Osteoblast (primary cell): Measurements from ENCODE around the gene OVCH1. TPM values are rescaled to one million over a fixed set of nuclear protein-coding genes. Genes with fewer than 3 reads are reported as not detected.

Source experiments
- DNase-seq: peaks from one replicate; pipeline ENCODE4 v3.0.0; 2011; ENCODE audit warnings: low spot score, mixed read lengths; ENCODE audit not compliant: insufficient read length; ENCODE audit errors: missing footprints
- H2AFZ ChIP-seq: 2 replicates; pipeline ENCODE4 v1.6.0; 2011; ENCODE audit warnings: mild to moderate bottlenecking, low read length
- H3K27ac ChIP-seq: 2 replicates; pipeline ENCODE4 v1.5.1; 2011; ENCODE audit warnings: mild to moderate bottlenecking, low read depth, low read length, moderate library complexity
- H3K27me3 ChIP-seq: 2 replicates; pipeline ENCODE4 v1.6.0; 2012; ENCODE audit warnings: mild to moderate bottlenecking, control low read depth, inconsistent platforms, low read length, moderate library complexity; ENCODE audit not compliant: insufficient read depth
- H3K36me3 ChIP-seq: 2 replicates; pipeline ENCODE4 v1.5.1; 2011; ENCODE audit warnings: mild to moderate bottlenecking, low read length, control low read depth, moderate library complexity; ENCODE audit not compliant: insufficient read depth
- H3K4me1 ChIP-seq: 2 replicates; pipeline ENCODE4 v1.5.1; 2011; ENCODE audit warnings: mild to moderate bottlenecking, low read length, control low read depth, moderate library complexity; ENCODE audit not compliant: insufficient read depth
- H3K4me2 ChIP-seq: 2 replicates; pipeline ENCODE4 v1.6.0; 2011; ENCODE audit warnings: mild to moderate bottlenecking, low read length; ENCODE audit not compliant: insufficient read depth
- H3K4me3 ChIP-seq: fragments of 200-600 bp; sonication (generic); 3 replicates; pipeline ENCODE4 v1.5.1; 2012; ENCODE audit warnings: mild to moderate bottlenecking, low read length, inconsistent platforms; ENCODE audit not compliant: insufficient read depth
- H3K79me2 ChIP-seq: 2 replicates; pipeline ENCODE4 v1.6.0; 2012; ENCODE audit warnings: mild to moderate bottlenecking, low read length, control low read depth, inconsistent platforms; ENCODE audit not compliant: insufficient read depth
- H3K9me3 ChIP-seq: 2 replicates; pipeline ENCODE4 v1.5.1; 2011; ENCODE audit warnings: low read depth, low read length, control low read depth
- H4K20me1 ChIP-seq: 2 replicates; pipeline ENCODE4 v1.6.0; 2012; ENCODE audit warnings: mild to moderate bottlenecking, low read length, control low read depth; ENCODE audit not compliant: insufficient read depth
- total RNA-seq: library from RNA; depleted of rRNA; stranded (reverse); fragments of >200 nt; gene quantifications from 2 replicates; pipeline ENCODE4 v1.2.3, GENCODE V29; 2012
- TF ChIP-seq, protein P1 (sequence below): IDR thresholded peaks from 2 replicates; pipeline ENCODE4 v1.5.1; 2011; ENCODE audit warnings: mild to moderate bottlenecking, low read depth, low read length, moderate library complexity; ENCODE audit errors: extremely low read depth

The OVCH1 gene
- total RNA-seq, 1 donor: under 0.01 TPM

DNA sequence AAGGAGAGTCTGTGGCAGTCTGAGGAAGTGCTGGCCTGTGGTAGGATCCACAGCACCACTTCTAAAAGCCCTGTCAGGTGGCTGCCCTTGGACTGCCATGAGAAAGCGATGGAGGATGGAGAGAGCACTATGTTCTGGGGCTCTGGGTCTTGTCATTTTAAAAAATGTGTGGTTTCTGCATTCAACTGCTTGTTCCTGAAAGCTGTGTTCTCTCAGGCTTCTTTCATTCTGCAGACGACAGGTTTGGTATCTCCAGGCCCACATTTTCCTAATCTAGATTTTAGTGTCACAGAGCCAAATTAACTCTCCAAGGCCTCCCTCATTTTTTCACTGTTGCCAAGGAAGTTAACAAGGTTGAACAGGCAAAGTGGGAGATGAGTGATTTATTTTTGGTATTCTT is 10.5 kb downstream of the OVCH1 start:
- Histone ChIP-seq H3K27me3 (no peaks in the 10 kb centered on the region), H3K36me3 (no peaks in the 10 kb centered on the region), H3K9me3 (no peaks in the 10 kb centered on the region), H3K27ac (no peak overlapping the region), H3K4me2 (no peak overlapping the region), H4K20me1 (no peaks in the 10 kb centered on the region), H3K4me1 (no peaks in the 10 kb centered on the region), H3K4me3 (no peak overlapping the region), H2AFZ (no peak overlapping the region), H3K79me2 (no peaks in the 10 kb centered on the region)
- DNase-seq: no peak
- TF ChIP-seq, protein P1, sequence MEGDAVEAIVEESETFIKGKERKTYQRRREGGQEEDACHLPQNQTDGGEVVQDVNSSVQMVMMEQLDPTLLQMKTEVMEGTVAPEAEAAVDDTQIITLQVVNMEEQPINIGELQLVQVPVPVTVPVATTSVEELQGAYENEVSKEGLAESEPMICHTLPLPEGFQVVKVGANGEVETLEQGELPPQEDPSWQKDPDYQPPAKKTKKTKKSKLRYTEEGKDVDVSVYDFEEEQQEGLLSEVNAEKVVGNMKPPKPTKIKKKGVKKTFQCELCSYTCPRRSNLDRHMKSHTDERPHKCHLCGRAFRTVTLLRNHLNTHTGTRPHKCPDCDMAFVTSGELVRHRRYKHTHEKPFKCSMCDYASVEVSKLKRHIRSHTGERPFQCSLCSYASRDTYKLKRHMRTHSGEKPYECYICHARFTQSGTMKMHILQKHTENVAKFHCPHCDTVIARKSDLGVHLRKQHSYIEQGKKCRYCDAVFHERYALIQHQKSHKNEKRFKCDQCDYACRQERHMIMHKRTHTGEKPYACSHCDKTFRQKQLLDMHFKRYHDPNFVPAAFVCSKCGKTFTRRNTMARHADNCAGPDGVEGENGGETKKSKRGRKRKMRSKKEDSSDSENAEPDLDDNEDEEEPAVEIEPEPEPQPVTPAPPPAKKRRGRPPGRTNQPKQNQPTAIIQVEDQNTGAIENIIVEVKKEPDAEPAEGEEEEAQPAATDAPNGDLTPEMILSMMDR: no peak

DNA sequence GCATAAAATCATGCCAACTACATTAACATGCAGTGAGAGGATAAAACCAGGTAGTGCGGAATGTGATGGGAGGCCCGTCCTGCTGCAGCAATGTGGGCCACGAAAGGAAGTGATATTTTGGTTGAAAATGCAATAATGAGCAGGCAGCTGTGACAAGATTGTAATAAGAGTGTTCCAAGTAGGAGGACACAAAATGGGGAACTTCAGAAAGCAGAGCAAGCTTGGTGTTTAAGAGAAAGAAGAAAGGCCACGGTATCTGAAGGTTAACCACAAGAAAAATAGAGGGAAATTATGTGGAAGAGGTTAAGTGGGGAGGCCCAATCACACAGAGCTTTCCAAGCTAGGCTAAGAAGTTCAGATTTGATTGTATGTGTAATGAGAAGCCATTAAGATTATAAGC is 34.3 kb downstream of the OVCH1 start:
- Histone ChIP-seq H3K27ac (no peak overlapping the region), H4K20me1 (no peaks in the 10 kb centered on the region), H3K4me3 (no peak overlapping the region), H2AFZ (no peak overlapping the region), H3K36me3 (no peaks in the 10 kb centered on the region), H3K79me2 (no peaks in the 10 kb centered on the region), H3K9me3 (no peaks in the 10 kb centered on the region), H3K27me3 (no peaks in the 10 kb centered on the region), H3K4me2 (no peak overlapping the region), H3K4me1 (no peaks in the 10 kb centered on the region)
- DNase-seq: no peak
- TF ChIP-seq, protein P1: no peak

DNA sequence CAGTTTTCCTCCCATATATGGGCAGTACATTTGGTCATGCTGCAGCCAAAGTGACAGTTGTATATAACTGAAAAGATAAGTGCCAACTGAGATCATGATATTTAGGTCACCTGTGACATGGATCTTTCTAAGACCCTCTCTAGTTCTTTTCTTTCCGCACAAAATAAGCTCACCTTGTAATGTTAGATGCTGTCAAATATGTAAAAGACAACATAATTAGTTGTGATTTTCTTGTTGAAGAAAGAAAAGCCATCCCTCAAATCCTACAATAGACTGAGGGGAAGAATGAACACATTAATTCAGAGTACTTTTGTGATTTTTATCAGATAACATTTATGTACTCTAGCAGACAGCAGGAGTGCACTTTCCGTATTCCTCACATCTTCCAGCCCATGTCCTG is 37.4 kb downstream of the OVCH1 start:
- Histone ChIP-seq H3K79me2 (no peaks in the 10 kb centered on the region), H2AFZ (no peak overlapping the region), H3K27ac (no peak overlapping the region), H3K4me2 (no peak overlapping the region), H3K9me3 (no peaks in the 10 kb centered on the region), H3K4me3 (no peak overlapping the region), H4K20me1 (no peaks in the 10 kb centered on the region), H3K36me3 (no peaks in the 10 kb centered on the region), H3K4me1 (no peaks in the 10 kb centered on the region), H3K27me3 (no peaks in the 10 kb centered on the region)
- DNase-seq: no peak
- TF ChIP-seq, protein P1: no peak

DNA sequence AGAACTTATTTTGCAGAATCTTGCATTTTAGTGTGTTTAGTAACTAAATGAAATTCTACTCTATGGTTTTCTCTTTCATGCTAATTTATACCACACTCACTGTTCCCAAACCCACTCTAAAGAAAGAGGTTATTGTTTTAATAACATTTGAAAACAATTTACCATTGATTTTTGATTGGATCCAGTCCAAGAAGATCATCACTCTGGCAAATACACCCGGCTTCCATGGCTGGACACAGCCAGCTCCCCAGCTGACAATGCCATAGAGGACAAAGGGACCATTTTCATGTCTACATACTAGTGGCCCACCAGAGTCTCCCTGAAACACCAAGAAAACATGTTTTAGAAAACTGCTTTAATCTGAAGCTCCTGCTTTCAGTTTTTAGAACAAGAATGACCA is 42.4 kb downstream of the OVCH1 start:
- TF ChIP-seq, protein P1: no peak
- Histone ChIP-seq H3K79me2 (no peaks in the 10 kb centered on the region), H3K27me3 (no peaks in the 10 kb centered on the region), H3K4me1 (no peaks in the 10 kb centered on the region), H4K20me1 (no peaks in the 10 kb centered on the region), H2AFZ (no peak overlapping the region), H3K4me3 (no peak overlapping the region), H3K9me3 (no peaks in the 10 kb centered on the region), H3K27ac (no peak overlapping the region), H3K4me2 (no peak overlapping the region), H3K36me3 (no peaks in the 10 kb centered on the region)
- DNase-seq: no peak
